DMS153 treated with DMSO at 0.1 percent for 48 hours (cell line): ENCODE measurements around the gene TBXAS1.
"Not testable (repeated sequence)": the region's sequence is repeated elsewhere in the genome, so short reads cannot be mapped to it uniquely, and the experiment has no call there.

ENCODE experiments used
- DNase-seq: peaks from one replicate; lab custom pipeline; 2025; ENCODE audit not compliant: unreplicated experiment; lab: John Stamatoyannopoulos, UW

The TBXAS1 gene

DNA sequence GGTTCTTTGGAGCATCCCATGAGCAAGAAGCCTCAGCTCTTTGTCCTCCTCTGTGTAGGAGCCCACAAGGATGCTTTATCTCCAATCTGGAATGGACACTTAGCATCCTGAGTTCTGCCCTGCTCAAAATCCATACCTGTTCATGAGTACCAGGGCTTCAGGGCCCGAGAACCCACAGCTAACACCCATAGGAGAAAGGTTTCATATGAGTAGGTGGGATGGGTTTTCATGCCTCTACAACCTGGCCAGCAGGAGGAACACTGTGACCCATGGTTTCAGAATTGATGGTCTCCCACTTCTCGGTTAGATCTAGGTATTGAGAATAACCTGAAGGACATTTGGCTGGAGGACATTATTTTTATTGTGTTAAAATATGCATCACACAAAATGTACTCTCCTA lies 57.8 kb downstream of the TBXAS1 start:
- DNase-seq = no peak

DNA sequence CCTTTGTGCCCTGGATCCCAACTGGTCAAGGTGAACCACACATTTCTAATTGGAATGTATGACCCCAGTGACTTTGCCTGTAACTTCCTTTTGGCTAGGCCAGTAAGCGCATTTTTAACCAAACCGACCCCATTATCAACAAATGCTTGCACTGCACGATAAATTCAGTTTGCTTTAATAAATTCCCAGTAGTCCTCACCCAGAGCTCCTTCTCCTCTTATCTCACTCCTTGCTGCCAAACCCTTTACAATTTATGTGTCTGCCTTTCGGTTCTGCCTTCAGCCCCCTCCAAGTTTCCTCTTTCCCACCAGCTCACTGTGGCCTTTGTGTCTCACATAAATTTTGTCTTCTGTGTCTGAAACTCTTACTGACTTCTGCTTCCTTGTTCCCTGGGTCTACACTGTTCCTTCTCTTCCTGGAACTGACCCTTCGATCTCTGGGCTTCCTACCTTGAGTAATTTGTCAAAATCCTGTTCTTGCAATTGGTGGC lies 59.0 kb downstream of the TBXAS1 start:
- DNase-seq = no peak

DNA sequence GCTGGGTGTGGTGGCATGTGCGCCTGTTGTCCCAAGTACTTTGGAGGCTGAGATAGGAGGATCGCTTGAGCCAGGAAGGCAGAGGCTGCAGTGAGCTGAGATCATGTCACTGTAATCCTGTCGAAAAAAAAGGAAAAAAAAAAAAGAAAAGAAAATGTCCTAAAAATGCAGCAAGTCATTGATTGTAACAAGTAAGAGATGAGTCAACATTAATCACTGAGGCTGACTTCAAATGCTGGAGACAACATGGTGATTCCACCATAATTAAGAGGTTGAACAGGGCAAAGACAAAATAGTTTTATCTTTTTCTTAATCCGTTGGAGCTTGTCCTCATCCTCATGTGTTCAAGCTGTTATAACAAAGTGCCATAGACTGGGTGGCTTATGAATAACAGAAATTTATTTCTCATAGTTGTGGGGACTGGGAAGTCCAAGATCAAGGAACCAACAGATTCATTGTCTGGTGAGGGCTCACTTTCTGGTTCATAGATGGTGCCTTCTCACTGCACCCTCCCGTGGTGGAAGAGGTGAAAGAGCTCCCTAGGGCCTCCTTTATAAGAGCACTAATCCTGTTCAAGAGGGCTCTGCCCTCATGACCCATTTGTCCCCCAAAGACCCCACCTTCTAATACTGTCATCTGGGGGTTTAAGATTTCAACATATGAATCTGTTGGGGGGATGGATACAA lies 60.3 kb downstream of the TBXAS1 start:
- no peak for DNase-seq

DNA sequence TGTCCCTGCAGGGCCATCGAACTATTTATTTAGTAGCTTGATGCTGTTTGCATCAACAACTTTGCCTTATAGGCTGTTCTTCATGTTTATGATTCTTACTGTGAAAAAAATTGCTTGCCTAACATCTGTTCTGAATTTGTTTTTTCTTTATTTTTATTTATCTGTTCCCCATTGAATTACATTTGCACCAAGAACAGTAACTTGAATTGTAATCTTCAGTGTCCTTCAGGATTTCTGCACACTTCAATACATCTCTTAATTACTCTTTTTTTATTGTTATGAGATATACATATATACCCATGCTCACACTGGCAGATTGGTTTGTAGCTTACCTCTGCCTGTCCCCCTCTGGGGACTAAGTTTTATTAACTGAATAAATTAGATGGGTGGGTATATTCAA lies 64.4 kb downstream of the TBXAS1 start:
- no peak for DNase-seq

DNA sequence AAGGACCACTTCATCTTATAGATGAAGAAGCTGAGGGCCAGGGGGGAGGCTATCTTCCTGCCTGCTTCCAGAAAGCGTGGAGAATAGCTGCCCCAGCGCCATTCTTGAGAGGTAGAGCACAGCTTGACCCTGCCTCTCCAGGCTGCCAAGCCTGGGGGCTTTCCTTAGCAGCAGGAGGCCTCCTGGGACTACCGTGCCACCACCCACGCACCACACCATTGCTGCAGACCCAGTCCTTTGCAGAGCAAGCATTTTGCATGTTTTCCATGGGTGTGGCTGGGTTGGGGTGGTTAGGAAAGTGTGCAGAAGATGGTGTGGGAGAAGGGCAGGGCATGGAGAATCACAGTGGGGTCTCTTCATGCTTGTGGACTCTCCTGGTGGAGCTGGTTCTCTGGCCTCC lies 64.9 kb downstream of the TBXAS1 start:
- DNase-seq = no peak

DNA sequence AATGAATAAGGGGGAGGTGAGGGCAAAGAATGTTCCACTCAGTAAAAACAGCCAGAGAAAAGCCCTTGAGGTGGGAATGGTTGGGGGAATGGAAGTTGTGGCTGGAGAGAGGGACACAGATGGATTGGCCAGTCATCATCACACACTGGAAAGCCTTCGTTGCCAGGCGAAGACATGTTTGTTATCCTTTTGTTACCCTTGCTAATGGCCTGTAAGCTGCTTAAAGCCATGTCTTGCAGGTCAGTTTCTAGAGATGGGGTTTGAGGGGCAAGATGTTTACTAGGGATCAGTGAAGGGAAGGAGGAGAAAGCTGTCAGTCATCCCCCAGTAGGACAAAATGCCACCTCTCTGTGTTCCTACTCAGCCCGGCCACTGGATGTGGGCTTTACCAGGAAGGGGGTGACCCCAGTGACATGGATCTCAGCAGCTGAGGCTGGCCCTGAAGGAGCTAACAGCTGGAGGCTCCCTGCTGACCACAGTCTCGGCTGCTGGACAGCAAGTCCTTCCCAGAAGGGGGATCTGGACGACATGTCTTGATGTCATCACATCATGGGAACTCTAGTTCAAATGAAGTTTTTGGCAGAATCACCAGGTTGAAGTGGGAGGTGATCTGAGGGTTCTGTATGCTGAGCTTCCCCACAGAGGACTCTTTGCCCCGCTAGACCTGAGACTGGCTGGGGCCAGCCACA lies 66.2 kb downstream of the TBXAS1 start:
- DNase-seq = no peak

DNA sequence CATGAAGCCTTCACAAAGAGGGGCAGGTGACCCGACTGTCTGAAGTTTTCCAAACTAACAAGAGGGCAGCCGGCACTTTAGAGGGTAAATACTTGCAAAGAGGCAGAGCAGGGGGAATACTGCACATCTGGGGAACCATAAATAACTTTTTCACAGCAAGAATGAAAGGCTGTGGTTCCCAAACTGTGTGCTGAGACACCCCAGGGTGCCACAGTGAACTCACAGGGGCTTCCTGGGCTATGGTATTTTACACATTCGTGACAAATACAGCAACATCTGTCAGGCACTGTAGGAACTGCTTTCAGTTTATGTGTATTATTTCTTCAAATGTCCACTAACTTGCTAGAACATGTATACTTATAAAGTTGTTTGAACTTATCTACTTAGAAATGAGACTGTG lies 67.2 kb downstream of the TBXAS1 start:
- no peak for DNase-seq

DNA sequence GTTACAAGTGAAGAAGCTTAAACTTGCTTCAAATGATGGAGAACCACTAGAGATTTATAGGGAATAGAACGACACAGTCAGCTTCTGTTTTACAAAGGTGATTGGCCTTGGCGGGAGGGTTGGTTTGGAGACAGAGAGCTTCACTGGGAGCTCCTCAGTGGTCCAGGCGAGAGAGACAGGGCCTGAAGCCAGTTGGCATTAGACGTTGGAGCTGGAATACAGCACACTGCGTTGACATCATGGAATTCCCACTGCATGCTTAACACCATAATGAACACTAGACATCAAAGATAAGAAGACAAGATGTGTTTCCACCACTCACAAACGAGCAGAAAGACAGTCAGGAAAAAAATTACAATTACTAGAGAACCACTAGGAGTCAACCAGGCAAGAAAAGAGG lies 67.8 kb downstream of the TBXAS1 start:
- no peak for DNase-seq

DNA sequence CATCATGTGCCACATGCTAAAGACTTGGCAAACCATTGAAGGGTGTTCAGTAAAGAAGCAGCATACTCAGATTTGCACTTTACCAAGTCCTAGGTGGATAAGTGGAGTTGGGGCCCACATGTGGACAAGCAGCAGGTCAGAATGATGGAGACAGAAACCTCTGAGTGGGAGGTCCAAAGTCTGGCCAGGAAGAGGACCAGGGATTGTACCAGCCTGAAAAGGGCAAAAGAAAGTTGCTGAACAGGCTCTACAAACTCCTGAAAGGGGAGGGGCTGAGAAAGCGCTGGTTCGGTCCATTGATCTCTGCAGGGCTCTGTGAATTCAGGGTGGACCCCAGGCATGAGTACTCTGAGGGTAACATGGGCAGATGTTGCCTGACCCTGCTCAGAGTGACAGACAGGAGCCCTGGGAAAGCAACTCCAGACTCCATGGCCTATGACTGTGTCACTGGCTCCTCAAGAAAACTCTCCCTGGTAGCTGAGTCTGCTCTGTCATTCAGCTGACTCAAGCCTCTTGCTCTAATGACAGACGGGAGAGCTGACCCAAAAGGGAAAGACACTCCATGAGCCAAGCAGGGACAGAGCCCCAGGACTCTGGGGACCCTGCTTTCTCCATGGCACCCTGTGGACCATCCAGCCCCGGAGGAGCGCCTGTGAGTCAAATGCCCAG lies 68.5 kb downstream of the TBXAS1 start:
- no peak for DNase-seq

DNA sequence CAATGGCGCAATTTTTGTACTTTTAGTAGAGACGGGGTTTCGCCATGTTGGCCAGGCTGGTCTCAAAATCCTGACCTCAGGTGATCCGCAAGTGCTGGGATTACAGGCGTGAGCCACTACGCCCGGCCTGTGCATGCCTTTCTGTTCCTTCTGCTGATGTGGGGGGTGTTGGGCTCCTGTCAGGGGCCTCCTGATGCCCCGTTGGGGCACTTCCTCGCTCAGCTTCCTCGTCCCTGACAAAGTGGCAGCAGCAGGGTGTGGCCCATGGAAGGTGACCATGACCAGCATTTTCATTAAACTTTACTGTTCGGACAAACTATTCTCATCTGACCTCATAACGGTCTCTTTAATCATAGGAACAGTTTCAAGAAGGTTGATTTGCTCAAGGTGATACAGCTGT lies 69.4 kb downstream of the TBXAS1 start:
- no peak for DNase-seq

DNA sequence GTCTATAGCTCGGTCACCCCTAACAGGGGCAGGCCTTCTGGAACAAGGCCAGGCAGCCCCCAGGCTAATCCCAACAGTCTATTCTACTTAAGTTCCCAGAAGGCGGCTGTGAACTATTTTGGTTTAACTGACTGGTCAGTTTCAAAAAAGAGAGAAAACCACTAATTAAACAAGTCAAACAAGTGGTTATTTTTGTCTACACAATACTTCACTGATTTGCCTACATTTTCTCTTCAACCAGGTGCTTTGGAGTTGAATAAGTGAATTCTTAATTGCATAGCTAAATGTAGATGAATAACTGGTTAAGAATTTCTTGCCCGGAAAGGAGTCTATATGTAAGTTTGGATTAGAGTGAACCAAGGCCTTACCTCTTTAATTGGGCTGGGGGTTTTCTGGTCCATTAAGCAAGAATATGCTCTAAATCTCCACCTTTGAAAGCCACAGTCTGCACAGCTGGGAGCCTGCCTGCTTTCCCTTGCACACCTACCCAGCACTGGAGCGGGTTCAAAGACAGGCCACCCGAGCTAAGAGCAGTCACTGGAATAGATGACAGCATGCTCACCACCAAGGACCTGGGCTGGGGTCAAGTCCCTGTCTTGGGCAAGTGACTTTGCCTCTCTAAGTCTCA lies 70.4 kb downstream of the TBXAS1 start:
- no peak for DNase-seq

DNA sequence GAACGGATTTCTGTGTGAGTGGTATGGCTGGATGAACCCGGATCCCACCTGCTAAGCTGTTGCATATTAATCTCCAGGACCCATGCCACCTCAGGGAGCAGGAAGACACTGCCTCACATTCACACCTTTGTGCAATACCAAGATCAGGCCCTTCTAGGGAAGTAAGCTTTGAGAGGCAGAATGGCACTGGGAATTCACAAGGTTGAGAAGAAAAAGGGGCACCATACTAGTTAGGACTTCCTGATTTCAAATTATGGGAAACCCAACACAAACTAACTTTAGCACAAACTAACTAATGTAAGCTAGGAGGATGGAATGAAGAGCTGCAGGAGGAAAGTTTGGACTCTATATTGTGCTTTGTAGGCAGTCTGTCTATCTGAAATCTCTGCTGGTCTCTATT lies 71.3 kb downstream of the TBXAS1 start:
- no peak for DNase-seq

DNA sequence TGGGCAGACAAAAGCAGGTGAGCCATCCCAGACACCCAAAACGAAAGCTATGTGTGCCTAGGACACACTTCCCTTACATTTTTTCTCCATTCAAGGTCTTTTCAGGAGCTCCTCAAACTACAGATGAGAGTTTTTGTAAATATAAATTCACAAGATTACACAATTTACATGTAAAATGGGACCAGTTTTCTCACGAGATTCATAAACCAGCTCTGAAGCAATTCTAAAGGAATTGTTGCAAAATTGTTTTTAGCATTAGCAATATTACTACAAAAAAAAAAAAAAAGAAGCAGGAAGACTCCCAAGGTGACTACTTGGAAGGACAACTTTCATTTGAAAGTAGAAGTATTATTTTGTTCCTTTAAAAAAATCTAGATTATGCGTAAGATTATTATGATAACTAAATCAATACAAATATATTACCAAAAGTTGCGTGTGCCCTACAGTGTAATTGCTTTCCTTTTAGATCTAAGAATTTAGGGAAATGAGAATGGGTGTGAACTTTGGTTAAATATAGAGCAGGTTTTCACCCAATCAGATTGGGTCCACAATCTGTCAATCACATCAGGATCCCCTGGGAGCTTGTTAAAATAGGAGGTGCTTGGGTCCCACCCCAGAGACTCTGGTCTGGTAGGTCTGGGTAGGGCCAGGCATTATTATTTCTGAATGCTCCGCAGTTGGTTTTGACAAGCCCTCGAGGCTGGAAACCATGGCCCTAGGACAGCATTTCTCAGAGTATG lies 72.2 kb downstream of the TBXAS1 start:
- no peak for DNase-seq

DNA sequence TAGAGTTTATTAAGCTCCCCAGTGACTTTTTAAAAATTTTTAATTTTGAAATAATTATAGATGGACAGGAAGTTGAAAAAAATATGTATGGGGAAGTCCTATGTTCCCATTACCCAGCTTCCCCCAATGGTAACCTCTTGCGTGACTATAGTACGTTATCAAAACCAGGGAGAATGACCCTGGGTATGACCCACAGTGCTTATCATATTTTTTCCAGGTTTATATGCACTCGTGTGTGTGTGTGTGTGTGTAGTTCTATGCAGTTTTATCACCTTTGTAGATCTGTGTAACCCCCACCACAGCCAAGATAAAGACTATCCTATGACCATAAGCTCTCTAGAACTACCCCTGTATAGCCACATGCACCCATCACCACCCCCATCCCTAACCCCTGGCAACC lies 72.8 kb downstream of the TBXAS1 start:
- DNase-seq = no peak

DNA sequence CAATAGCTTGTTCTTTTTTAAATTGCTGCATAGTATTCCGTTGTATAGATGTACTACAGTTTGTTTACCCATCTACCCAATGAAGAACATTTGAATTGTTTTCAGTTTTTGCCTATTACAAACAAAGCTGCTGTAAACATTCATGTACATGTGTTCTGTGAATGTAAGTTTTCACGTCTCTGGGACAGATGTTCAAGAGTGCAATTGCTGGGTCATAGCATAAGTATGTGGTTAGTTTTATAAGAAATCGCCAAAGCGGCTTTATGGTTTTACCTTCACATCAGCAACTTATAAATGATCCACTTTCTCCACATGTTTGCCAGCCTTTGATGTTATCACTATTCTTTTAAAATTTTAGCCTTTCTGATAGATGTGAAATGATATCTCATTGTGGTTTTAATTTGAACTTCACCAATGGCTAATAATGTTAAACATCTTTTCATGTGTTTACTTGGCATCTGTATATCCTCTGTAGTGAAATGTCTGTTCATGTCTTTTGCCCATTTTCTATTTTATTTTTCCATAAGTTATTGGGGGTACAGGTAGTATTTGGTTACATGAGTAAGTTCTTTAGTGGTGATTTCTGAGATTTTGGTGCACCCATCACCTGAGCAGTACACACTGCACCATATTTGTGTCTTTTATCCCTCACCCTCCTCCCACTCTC lies 73.5 kb downstream of the TBXAS1 start:
- DNase-seq = no peak

DNA sequence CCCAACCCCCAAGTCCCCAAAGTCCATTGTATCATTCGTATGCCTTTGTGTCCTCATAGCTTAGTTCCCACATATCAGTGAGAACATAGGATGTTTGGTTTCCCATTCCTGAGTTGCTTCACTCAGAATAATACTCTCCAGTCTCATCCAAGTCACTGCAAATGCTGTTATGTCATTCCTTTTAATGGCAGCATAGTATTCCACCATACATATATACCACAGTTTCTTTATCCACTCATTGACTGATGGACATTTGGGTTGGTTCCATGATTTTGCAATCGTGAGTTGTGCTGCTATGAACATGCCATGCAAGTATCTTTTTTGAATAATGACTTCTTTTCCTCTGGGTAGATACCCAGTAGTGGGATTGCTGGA lies 74.0 kb downstream of the TBXAS1 start:
- not testable (repeated sequence) for DNase-seq

DNA sequence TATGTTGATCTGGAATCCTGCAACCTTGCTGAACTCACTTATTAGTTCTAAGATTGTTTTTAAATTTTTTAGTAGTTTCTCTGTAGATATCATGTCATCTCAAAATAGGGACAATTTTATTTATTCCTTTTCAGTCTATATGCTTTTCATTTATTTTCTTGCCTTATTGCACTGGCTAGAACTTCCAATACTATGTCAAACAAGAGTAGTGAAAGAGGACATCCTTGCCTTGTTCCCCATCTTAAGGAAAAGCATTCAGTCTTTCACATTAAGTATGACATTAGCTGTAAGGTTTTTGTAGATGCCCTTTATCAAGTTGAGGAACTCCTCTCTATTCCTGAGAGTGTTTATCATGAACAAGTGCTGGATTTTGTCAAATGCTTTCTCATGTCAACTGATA lies 77.8 kb downstream of the TBXAS1 start:
- no peak for DNase-seq

DNA sequence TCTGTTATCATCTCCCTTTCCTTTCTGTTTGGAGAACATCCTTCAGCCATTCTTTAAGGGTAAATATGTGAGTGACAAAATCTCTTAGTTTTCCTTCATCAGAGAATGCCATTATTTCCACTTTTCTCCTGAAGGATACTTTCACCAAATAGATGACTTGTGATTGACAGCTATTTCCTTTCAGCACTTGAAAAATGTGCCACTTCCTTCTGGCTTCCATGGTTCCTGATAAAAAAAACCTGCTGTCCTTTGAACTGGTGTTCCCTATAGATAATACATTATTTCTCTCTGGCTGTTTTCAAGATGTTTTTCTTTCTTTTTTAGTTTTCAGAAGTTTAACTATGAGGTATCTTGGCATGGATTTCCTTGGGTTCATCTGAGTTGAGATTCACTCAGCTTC lies 79.7 kb downstream of the TBXAS1 start:
- no peak for DNase-seq

DNA sequence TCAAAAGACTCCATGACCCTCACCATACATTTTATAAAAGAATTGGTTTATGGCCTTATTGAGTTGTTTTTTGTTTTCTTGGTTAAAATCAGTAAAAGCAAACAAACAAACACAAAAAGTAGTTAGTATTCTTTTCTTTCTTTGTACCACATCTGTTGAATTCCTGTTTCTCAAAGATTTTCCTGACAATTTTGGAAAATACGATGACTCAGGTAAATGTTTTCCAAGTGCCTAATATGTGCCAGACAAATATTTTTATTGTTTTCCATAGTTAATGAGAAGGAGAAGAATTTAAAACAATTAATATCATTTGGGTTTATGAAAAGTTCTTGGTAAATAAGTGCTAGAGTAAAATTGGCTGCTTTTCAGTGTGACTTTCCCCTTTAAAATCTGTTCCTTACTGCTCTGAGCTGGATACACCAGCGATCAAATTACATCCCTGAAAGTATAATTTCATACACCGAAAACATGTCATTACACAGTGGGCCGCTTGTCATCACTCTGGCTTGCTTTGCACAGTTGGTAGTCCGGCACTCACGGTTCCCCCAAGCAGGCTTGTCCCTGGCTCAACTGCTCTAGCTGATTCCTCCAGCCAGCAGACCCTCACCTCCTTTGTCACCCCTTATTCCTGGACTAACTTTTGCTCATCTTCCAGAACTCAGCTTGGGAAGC lies 80.5 kb downstream of the TBXAS1 start:
- DNase-seq = no peak
